ENCODE measurements around the gene ADA.

The ADA gene

DNA sequence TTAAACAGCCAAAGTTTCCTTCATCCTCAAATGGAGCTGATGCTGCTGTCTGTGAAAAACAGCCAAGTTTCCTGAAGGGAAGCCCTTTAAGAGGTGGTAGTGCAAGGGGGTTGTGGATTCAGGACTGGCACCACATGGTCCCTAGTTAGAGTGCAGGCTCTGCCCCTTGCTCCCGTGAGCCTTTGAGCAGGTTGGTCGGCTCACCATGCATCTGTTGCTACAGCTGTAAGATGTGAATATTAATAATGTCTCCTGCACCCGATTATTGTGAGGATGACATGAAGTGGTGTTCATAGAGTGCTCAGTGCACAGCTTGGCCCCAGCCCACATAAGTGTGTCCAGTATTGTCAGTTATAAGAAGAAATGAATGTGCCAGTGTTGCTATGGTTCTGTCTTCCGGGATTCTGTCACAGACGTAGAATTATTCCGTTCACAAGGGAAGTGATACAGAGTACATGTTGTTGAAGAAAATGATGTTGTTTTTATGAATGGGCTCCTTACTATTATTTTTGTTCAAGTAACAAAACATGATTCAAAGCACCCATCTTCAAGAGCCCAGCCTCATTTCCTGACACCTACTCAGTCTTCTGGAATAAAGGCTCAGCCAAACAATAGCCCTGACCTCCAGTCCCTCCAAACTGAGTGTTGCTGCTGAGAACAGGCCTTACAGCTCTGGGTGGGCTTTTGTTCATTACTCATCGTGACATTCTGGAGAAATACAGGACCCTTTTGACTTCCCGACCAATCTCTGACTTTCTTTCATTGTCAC lies 72.0 kb downstream of the ADA start:
- peak in 1 of 14 donors; percentile 28 for DNase-seq

DNA sequence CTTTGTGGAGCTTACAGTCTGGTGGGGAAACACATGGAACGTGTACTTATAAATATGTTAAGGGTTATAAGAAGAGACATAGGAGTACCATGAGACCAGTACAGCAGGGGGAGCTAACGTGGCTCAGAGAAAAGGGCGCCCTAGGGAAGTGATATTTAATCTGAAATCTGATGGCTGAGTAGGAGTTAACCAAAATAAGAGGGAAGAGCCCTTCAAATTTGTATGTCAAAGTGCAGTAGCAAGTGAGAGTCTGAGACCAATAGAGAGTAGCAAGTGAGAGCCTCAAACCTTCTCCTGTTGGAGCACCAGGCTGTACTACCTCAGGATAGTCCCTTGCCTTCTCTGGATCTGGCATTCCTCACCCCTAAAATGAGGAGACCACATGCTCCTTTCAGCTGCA lies 75.2 kb downstream of the ADA start:
- no peak for DNase-seq

DNA sequence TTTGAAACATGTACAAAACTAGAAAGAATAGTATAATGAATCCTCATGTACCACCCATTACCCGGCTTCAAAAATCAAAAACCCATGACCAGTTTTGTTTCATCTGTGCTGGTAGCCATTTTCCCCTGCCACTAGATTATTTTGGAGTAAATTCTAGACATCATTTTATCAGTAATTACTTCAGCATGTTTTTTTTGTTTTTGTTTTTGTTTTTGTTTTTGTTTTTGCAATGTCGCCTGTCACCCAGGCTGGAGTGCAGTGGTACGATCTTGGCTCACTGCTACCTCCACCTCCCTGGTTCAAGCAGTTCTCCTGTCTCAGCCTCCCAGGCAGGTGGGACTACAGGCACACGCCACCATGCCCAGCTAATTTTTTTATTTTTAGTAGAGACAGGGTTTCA lies 77.1 kb downstream of the ADA start:
- DNase-seq = no peak

DNA sequence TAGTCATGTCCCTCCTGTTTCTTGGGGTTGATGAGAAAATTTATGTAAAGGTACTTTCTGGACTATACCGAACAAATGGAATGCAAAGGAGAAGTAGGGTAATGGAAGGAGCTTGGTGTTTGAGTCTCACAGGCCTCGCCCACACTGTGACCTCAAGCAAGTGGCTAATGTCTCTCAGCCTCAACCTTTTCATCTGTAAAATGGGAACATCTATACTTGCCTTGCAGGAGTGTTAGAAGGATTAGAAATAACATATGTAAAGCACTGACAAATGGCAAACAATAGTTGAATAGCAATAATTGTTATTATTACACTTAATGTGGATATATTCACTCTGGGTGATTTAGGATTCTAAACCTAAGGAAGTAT lies 78.0 kb downstream of the ADA start:
- no peak for DNase-seq

DNA sequence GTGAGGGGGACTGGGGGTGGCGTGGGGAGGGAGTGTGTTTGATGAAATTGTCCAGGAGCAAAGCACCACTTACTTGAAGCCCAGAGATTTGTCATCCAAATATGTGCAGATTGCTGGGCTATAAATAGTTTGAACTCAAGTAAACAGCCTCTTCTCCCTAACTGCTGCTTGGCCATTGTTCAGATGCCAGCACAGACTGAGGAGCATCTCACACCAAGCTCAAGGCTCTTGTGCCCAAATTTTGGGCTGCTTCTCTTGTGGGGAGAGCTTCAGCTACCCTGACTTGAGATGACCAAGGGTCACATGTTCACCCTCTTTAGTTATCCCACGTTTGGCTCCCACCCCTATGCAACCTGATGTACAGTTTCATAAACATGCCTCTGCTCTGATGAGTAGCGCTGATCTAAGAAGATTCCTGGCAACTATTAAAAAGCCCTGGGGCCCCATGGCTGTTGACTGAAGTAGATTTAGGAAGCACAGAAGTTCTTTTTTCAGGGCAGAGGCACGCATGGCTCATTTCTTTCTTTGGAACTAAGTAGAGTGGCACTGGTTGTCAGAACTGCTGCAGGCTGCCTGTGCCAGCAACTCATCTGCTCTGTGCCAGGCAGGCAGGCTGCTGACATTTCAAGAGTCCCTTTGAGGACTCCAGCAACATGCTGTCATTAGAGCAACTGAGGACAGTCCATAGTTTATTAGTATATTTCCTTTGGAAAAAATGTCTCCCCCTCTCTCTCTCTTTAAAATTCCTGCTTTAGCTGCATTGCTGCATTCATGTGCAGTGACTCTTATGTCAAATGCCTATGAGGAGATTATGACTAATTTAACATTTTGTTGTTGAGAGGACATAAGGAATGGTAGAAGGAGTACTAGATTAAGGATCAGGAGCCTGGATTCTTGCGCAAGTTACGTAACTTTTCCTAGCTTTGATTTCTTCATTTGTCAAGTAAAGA lies 78.7 kb downstream of the ADA start:
- peak in 11 of 14 donors; percentile 38 to 91 (median 59) for DNase-seq

DNA sequence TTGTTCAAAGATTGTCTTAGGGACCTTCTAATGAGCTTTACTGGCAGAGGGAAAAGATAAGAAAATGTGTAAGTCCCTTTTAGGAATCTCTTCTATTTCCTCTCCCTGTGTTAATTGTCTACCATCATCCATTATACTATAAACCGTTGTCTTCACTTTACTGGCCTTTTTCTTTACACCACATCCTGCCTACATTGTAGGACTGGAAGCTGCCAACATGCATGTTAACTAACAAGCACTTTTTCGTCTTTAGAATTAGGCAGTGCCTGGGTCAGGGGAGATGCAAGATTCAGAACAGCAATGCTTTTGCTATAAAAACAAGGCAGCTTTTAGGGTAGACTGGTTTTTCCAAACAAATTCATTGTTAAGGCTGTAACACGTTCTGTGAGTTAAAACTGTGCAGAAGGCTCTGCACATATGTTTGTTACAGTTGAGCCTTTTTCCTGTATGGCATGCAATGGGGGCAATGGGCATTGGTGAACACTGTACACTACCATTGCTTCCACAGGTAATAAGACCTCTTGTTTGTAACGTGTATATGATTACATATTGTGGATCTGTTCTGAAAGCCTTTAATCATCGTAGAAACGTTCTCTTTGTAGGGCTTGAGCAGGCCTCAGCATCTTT lies 80.0 kb downstream of the ADA start:
- peak in 1 of 14 donors; percentile 8 for DNase-seq

DNA sequence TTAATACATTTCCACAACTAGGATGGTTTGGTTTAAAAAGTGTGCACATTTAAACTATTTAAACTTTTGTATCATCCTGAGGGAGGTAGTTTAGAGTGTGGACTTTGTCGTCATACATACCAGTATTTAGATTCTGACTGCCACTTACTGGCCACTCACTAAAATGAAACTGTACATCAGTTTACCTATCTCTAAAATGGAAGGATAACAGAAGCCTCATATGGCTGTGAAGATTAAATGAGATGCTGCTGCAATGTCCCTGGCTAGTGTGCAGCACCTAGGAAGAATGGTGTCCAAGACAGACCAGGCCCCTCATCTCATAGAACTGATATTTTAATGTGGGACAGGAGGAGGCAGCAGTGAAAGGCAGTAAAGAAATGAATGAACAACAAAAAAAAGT lies 81.1 kb downstream of the ADA start:
- no peak for DNase-seq
